GM21529 (cell line): ENCODE measurements around the gene ALDOB.

Experiments used
- ATAC-seq: cut with Tn5 transposase; IDR thresholded peaks from one replicate; pipeline ENCODE4 v1.9.1; 2021; ENCODE audit not compliant: unreplicated experiment

ALDOB gene

DNA sequence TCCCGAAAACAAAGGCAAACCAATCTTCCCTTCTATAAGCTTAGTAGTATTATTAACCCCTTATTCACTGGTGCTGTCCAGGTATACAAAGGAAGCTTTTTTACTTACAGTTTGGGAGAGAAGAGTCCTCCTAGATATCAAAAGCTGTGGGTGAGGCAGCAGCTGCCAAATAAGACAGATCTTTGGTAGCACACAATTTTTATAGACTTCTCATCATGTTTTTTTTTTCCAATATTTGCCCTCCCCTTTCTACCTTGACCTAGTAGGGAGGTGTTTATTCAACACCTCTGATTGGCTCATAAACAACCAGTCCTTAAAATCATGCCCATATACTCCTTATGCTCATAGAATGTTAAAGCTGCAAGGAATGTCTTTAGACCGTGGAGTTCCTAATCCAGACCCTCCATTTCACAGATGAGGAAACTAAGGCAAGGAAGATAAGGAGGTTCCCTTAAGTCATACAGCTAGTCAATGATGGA lies at the start of gene ALDOB:
Gene ALDOB (minus strand): TSS at position 174 of the 479 bp plus-strand sequence. CDS start 4,887 bp downstream, outside the sequence.
- ATAC-seq, result no peak

DNA sequence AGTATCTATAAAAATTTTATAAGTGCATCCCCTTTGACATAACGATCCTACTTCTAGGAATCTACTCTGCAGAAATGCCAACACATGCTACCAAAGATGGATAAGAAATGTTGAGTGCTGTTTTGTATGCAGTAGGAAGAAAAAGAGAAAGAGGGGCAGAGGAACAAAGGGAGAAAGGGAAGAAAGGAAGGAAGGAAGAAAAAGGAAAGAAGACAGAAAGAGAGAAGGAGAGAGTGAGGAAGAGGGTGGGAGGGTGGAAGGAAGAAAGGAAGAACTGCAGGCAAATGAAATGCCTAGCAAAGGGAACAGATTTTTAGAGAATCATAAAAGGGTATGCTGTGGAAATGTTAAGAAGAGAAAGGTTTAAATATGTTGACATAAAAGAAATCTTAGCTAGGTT lies 48.5 kb upstream of the ALDOB start:
- ATAC-seq, result no peak

DNA sequence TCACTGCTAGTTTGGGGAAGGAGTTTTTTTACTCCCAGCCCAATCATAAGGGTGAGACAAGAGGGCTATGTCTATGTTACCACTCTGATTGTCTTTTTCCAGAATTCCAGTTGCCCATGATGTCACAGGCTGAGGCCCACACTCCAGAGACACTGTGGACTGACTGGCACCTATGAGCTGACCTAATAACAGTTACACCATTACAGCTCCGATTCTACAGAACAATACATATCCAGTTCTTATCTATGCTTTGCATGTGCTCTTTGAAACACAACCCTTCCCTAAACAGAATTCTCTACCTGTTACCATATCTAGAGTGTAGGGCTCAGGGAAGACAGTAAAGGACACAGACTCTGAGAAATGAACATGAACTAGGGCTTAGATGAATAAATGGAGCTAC lies 45.7 kb upstream of the ALDOB start:
- ATAC-seq, result no peak

DNA sequence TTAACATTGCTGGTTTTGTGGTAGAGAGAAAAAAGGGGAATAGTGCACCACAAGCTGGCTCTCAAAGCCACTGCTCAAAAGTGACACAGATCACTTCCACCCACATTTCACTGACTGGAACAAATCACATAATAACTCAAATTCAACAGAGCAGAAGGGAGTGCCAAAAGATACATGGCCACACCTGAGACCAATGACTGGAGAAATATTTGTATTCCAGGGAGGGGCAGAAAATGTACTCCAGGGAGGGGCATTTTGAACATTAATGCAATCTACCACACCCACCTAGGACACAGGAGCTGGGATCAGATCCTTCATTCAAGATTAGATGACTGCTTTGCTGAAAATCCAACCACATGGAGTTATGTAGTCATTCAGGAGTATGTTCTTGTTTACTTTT lies 44.8 kb upstream of the ALDOB start:
- ATAC-seq, result no peak

DNA sequence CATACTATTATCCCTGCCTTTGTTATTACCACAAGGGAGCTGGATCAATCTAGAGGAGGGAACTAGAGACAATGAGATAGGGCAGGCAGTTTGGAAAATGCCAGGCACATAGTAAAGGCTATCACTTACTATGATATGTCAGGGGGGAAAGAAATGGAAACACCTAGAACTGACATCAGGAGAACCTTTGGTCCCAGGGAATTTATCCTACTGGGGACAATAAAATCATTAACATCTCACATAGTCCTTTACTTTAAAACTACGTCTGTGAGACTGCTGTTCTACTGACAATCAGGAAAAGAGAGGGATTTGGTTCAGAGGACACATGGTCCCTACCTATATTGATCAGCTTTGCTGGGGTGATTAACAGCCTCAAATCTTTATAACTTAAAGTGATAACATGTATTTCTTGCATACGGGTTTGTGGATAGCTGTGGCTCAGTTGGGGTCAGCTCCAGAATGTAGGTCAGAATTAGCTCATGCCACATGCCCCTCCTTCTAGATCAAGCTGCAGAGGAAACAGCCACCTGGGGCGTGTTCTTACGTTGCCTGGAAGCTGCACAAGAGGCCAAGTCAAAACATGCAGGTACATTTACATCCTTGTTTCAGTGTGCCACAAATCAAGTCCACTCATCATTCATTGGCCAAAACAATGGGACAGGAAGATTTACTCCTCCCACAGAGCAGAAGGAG lies 43.9 kb upstream of the ALDOB start:
- ATAC-seq, result no peak

DNA sequence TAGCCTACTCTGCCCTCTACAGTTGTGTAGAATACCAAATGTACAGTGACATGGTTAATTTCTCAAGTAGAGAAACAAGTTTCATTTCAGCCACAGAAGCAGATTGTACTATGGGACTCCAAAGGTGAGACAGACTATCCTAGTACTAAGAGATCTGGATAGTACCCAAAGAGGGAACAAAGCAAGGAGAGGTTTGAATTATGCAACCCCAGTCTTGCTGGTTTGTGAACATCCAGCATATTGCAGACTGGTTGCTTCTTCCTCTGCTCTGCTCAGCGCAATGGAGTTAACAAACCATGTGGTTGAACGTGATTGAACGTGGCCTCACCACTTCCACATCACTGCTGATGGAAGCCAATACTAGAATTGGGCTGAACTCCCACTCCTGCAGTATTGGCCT lies 43.3 kb upstream of the ALDOB start:
- no peak for ATAC-seq

DNA sequence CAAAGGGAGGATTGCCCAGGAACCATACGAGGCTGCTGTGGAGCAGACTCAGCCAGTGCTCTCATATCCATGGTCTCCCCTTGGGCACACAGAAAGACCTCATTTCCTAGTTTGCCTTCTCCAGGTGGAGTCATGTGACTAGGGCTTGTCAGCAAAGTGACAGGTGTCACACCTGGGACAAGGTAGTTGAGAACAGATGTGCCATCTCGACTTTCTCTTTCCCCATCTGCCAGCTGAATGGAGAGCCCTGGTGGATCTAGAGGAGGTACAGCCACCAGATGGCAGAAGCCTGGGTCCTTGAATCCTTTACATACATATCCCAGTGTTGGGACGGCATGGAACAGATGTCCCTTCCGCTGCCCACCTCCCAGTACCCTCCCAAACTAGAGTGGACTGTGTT lies 42.9 kb upstream of the ALDOB start:
- ATAC-seq, result no peak

DNA sequence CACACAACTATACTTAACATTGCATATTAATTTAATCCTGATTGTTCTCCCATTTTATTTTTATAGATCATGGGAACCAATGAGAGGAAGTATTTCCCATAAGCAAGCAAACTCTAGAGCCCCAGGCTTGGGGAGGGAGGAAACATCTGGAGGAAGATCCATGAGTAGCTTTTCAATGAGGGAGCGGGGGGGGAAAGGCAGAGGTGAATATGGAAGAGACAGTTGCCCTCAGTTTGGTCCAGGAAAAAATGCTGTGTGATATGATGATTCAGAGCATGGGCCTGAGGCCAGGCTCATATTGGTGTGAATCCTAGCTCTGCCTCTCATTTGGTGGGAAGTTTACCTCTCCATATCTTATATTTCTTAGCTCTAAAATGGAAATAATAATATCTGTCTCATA lies 42.2 kb upstream of the ALDOB start:
- ATAC-seq, result no peak

DNA sequence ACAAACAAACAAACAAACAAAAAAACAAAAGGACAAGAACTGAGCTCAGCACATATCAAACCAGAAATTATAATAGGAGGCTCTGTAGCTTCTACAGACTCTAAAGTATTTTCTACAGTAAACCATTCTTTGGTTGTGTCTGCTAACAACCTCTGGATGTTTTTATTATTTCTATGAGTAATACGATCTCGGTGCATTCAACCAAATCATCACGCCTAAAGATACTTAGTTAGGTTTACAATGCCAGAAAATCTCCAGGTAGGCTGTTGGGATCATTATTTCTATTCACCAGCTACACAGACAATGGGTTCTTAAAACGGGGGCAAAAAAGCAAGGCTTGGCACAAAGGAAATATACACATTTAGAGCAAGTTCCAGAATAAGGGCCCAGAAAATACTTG lies 41.6 kb upstream of the ALDOB start:
- ATAC-seq, result no peak

DNA sequence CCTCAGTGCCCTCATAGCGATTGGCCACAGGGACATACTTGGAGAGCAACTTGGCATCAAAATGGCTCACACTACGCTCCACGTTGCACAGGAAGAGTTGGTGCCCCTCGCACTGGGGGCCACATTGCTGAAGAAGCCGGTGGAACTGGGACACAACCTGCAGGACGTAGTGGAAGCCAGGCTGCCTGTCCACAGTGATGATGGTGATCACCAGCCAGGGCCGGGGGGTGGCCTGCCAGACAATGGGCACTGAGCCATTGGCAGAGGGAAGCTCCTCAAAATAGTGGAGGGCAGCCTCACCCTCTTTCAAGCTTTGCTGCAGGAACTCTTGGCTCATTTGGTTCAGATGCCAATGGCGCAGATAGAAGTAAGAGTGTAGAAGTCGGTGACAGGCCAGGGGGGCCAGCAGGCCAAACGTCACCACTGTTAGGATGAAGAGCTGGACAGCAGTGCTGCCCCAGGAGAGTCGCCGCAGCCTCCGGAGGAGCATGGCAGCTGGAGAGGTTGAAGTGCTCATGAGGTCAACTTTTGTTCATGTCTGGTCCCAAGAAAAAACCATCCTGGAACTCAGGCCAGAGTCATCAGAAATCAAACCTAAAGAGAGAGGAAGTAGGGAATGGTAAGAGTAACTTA lies 41.1 kb upstream of the ALDOB start:
- no peak for ATAC-seq

DNA sequence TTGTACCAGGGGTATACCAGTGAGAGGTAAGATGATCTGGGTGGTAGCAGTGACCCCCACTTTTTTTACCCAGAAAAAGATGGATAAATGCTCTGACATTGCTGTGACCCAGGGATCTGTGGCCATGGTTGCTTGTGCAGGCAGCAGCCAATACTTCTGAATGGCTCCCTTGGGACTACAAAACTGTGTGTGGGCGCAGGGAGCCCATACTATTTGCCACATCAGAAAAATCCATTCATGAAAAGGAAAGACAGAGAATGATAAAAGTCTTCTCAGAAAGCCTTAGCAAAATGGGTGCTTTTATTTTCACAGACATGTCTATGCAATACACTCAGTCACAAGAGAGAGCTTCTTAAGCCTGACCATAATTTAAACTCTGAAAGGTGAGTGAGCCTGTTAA lies 37.3 kb upstream of the ALDOB start:
- ATAC-seq, result no peak

DNA sequence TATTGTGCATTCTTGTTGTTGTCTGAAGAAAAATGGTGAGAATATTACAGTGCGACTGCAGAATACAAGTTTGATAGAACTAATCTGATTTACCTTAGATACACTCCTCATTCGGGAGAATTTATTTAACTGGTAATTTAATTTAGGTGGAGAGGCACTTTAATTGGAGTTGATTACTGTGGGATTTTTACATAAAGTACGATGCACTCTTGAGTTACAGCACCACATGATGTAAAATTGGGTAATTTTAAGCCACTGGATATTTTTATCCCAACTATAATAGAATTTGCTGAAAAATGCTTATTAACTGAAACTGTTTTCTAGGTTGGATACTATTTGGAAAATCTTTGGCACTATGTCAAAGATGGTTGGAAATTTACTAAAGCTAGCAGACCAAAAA lies 35.4 kb upstream of the ALDOB start:
- no peak for ATAC-seq

DNA sequence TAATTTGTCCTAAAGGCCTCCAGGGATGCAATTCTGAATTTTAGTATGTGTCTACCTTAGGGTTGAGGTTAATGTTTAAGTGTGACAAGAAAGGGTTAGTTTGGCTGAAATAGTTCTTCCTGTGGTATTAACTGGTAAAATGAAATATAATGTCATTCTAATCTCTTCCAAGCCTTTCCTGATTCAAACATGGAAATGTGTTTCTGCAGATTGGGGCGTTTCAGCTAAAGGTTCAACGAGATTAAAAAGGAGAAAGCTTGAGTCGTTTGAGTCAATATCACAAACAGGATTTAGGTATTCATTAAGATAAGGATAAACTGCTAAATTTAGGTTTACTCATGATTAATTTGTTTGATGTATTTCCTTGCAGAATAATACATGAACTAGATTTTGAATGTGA lies 34.4 kb upstream of the ALDOB start:
- no peak for ATAC-seq

DNA sequence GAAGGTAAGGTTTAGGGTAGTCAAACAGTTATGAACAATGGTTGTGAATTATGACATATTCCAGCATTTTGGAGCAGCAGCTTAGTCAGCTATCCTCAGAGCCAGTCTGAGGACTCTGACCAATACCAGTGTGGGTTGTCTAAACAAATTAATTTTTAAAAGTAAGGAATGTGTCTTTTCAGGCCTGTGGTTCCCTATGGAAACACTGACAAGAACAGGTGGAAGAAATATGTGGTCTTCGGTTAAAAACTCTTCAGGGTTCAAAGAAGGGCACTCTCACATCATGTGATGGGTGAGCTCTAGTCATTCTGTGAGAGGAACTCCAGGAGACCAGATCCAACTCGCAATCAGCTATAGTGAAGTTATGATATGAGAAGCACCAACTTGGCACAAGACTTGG lies 33.5 kb upstream of the ALDOB start:
- no peak for ATAC-seq

DNA sequence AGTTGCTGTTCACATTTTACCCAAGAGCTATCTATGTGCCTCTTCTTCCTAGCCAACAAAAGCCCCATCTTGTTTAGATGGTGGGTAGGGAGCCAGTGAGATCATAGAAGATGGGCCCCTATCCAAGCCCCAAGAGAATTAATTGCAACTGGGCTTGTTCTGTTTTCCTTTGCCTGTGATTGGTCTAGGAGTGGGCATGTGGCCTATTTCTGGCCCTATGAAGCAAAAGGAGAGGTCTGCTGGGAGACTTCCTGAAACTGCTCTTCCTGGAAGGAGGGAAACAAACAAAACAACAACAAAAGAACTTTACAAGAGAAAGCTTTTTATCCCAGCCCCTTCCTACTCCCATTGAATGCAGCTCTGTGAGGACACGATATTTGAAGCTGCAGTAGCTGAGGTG lies 32.5 kb upstream of the ALDOB start:
- no peak for ATAC-seq

DNA sequence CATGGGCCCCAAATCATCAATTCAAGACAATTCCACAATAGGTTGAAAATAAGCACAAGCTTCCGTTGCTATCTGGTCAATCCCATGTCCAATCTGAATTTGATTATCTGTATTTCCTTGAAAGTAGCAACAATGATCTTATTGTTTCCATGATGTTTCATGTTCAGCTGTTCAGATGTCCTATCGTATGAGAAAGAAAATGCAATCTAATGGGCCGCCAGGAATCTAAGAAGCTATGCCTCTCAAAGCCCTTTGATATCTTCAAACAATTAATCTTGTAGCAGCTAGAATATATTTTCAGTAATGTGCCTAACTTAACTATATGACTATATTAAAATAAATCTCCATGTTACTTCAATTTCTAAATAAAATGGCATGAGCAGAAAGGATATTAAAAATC lies 32.1 kb upstream of the ALDOB start:
- ATAC-seq, result no peak

DNA sequence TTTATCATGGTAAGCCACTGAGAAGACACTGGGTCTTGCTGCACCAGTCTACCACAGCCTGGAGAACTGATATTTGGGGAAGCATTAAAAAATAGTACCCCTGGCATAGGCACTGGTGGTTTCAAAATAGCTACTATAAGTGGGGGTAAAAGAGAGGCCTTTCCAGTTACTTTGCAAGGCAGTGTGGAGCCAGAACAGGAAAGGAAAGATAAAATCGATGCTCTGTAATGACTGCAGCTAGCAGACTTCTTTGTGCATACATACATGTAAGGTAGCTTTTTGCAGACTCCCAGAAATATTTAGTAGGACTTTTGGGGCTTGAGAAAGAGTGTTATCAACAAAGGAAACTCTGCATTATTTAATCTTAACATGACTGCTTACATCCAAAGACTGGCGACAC lies 31.3 kb upstream of the ALDOB start:
- no peak for ATAC-seq

DNA sequence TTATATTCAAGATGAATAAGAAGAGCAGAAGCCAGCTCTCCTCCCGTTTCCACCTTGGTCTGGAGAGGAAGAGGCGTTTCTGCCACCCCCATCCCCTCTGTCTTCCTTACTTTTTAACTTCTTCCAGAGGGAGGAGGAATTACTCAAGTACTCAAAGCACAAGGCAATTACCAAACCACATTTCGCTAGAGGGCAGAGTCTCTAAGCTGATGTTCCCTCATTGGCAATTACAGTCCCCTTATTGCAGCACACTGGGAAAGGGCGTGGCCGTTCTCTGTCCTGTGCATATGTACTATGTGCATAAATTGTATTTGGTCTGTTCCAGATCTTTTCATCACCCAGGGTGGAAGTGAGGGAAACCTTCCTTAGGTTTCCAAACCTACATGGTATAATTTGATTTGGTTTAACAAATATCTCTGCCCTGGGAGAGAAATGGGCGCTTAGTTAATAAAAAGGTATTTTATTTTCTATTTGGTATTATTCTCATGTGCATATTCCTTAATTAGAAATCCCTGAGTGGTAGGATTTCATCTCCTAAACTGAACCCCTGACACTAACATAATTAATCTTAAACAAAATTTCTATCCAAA lies 29.8 kb upstream of the ALDOB start:
- no peak for ATAC-seq

DNA sequence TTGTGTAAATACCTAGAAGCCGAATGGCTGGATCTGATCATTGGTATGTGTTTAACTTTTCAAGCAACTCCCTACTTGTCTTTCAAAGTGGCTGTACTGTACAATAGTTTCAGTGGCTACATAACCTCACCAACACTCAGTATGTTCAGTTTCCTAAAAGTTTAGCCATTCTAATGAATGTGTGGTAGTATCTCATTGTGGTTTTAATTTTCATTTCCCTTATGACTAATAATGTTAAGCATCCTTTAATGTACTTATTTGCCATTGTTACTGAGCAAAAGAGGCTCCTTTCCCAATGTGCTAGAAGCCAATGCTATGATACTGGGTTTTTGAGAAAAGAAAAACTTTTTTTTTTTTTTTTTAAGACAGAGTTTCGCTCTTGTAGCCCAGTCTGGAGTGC lies 27.8 kb upstream of the ALDOB start:
- no peak for ATAC-seq

DNA sequence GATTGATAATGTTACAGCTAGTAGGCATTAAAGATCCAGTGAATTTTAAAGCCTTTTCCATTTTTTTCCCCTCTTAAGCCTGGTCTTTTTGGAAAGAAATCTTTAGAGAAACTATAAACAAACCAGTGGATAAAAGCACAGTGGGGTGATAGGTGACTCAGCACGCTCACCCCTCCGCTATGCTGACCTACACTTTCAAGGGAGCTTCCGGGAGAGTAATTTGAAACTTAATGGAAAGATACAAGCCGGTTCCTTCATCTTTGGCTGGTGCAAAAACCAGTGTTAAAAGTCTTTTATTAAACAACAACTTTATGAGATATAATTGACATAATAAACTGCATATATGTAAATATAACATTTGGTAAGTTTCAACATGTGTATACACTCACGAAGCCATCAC lies 27.0 kb upstream of the ALDOB start:
- ATAC-seq, result no peak

DNA sequence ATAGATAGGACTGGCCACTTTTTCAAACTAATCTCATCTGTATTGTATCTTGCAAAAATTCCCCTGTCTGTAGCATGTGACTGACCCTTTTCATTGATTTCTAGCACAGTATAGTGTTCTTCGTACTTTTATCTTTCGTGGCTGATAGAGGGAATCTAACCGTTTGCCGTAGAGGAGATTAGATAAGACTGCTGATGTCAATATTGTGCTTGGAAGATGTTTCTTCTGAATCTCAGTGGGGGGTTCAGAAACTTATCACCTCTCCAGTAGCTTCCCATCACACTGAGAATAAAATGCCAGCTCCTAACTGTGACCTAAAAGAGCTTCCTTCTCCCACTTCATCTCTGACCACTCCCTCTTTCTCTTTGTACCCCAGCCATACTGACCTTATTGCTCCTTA lies 25.4 kb upstream of the ALDOB start:
- ATAC-seq, result no peak

DNA sequence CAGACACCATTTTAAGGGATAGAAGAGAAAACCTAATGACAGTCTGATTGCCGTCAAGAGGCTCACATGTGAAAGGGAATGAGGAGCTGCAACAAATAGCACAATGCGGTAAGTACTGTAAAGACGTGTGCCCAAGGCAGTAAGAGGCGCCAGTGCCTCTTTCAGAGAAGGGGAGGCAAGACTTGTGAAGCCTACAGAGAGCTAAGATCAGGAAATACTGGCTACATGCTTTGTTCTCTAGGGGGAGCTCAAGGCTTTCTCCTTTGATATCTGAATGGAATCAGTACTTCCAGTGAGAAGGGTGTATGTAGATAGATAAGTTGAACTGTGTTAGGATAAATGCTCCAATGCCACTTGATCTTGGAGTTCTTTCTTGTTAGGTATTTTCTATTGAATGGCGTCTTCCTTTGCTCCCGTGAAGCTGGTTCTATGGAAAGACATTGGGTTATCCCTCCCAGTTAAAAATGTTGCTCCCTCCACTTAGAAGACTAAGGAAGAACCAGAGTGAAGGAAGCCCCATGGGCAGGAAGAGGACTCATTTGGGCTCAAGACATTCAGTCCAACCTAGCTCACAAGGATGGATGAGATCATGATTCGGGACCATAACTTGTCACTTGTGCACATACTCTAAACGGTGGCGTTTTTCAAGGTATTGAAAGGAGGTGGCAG lies 23.5 kb upstream of the ALDOB start:
- ATAC-seq, result peak; percentile 95
